ENCODE data around the gene SORCS3. TPM values are rescaled to one million over a fixed set of nuclear protein-coding genes. Genes with fewer than 3 reads are reported as not detected.

Gene SORCS3
- total RNA-seq, 2 donors from 2014 or later = 0.68 TPM; not detected in 1

GRCh38 chr10:104875561-104875960 is 234.5 kb downstream of the SORCS3 start:
- Histone ChIP-seq H3K36me3 (ENCODE audit: control insufficient read depth, insufficient read depth, low read length) (no peaks in the 10 kb centered on the region), H3K4me3 (ENCODE audit: low read length) (no peak overlapping the region), H3K27me3 (ENCODE audit: control insufficient read depth, insufficient read depth, low read length, poor library complexity, severe bottlenecking) (no peaks in the 10 kb centered on the region), H3K4me1 (ENCODE audit: control insufficient read depth, insufficient read depth, low read length) (peaks cover 19% of the 10 kb centered on the region), H3K27ac (ENCODE audit: low read depth, low read length) (no peak overlapping the region), H3K9me3 (ENCODE audit: control insufficient read depth, low read length) (no peaks in the 10 kb centered on the region), H3K9ac (ENCODE audit: extremely low read depth, low read length, poor library complexity, severe bottlenecking) (no peak overlapping the region)
- H3K4me3 Mint-ChIP-seq = no peak overlapping the region
- 93 to 100% methylated on average over 1 of the region's 1 CpG for WGBS, 2 experiments (ENCODE audit: insufficient coverage in 1 of 2, insufficient read length in 1 of 2)
- peaks cover 14% of the 10 kb centered on the region for H3K4me1 Mint-ChIP-seq
- H3K9me3 Mint-ChIP-seq = no peaks in the 10 kb centered on the region
- H3K36me3 Mint-ChIP-seq (ENCODE audit: low read depth) = no peaks in the 10 kb centered on the region
- no peak for DNase-seq
- H3K27me3 Mint-ChIP-seq (ENCODE audit: insufficient read depth) = peaks cover 13% of the 10 kb centered on the region
- TF ChIP-seq, protein P1, sequence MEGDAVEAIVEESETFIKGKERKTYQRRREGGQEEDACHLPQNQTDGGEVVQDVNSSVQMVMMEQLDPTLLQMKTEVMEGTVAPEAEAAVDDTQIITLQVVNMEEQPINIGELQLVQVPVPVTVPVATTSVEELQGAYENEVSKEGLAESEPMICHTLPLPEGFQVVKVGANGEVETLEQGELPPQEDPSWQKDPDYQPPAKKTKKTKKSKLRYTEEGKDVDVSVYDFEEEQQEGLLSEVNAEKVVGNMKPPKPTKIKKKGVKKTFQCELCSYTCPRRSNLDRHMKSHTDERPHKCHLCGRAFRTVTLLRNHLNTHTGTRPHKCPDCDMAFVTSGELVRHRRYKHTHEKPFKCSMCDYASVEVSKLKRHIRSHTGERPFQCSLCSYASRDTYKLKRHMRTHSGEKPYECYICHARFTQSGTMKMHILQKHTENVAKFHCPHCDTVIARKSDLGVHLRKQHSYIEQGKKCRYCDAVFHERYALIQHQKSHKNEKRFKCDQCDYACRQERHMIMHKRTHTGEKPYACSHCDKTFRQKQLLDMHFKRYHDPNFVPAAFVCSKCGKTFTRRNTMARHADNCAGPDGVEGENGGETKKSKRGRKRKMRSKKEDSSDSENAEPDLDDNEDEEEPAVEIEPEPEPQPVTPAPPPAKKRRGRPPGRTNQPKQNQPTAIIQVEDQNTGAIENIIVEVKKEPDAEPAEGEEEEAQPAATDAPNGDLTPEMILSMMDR (conservative IDR thresholded peaks at IDR 0.05) = no peak
- H3K27ac Mint-ChIP-seq = no peak overlapping the region

GRCh38 chr10:104880624-104881398 is 239.7 kb downstream of the SORCS3 start:
- Mint-ChIP-seq H3K4me3 (no peak overlapping the region), H3K36me3 (ENCODE audit: low read depth) (no peaks in the 10 kb centered on the region), H3K9me3 (no peaks in the 10 kb centered on the region), H3K27me3 (ENCODE audit: insufficient read depth) (peaks cover 52% of the 10 kb centered on the region), H3K27ac (no peak overlapping the region), H3K4me1 (peaks cover 34% of the 10 kb centered on the region)
- TF ChIP-seq, protein P1 (conservative IDR thresholded peaks at IDR 0.05) = no peak
- no peaks in the 10 kb centered on the region for H3K36me3 ChIP-seq (ENCODE audit: control insufficient read depth, insufficient read depth, low read length)
- peaks cover 18% of the 10 kb centered on the region for H3K4me1 ChIP-seq (ENCODE audit: control insufficient read depth, insufficient read depth, low read length)
- H3K27me3 ChIP-seq (ENCODE audit: control insufficient read depth, insufficient read depth, low read length, poor library complexity, severe bottlenecking) = no peaks in the 10 kb centered on the region
- H3K9me3 ChIP-seq (ENCODE audit: control insufficient read depth, low read length) = no peaks in the 10 kb centered on the region
- DNase-seq = no peak
- WGBS, 2 experiments (ENCODE audit: insufficient coverage in 1 of 2, insufficient read length in 1 of 2) = 85 to 93% methylated on average over 3 to 5 of the region's 5 CpGs
- no peak overlapping the region for H3K27ac ChIP-seq (ENCODE audit: low read depth, low read length)
- no peak overlapping the region for H3K4me3 ChIP-seq (ENCODE audit: low read length)
- no peak overlapping the region for H3K9ac ChIP-seq (ENCODE audit: extremely low read depth, low read length, poor library complexity, severe bottlenecking)

DNA sequence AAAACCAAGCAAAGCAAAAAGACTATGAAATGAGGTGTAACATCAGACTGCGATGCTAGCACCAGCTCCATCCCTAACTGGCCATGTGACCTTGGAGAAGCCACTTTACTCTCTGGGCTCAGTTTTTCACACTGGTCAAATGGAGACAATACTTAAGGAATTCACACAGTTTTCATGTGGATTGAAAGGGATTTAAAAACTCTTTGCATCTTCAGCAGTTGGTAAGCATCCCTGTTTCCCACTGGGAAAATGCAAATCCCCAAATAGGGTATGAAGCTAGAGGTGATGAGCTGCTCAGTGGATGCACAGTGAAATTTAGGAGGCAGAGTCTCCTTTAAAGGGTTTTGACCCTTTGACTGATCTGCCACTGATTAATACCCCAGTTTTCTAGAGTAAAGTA is 240.7 kb downstream of the SORCS3 start:
- WGBS, 2 experiments (ENCODE audit: insufficient coverage in 1 of 2, insufficient read length in 1 of 2) = 67 to 83% methylated on average over 1 of the region's 1 CpG
- no peak overlapping the region for H3K4me3 Mint-ChIP-seq
- peaks cover 34% of the 10 kb centered on the region for H3K4me1 Mint-ChIP-seq
- H3K9ac ChIP-seq (ENCODE audit: extremely low read depth, low read length, poor library complexity, severe bottlenecking) = peak overlapping the region; percentile 14
- no peak overlapping the region for H3K27ac Mint-ChIP-seq
- H3K36me3 ChIP-seq (ENCODE audit: control insufficient read depth, insufficient read depth, low read length) = no peaks in the 10 kb centered on the region
- TF ChIP-seq, protein P1 (conservative IDR thresholded peaks at IDR 0.05) = no peak
- H3K27ac ChIP-seq (ENCODE audit: low read depth, low read length) = no peak overlapping the region
- H3K4me3 ChIP-seq (ENCODE audit: low read length) = no peak overlapping the region
- H3K27me3 ChIP-seq (ENCODE audit: control insufficient read depth, insufficient read depth, low read length, poor library complexity, severe bottlenecking) = no peaks in the 10 kb centered on the region
- no peaks in the 10 kb centered on the region for H3K9me3 Mint-ChIP-seq
- H3K36me3 Mint-ChIP-seq (ENCODE audit: low read depth) = no peaks in the 10 kb centered on the region
- no peaks in the 10 kb centered on the region for H3K9me3 ChIP-seq (ENCODE audit: control insufficient read depth, low read length)
- DNase-seq = peak; percentile 59
- peaks cover 52% of the 10 kb centered on the region for H3K27me3 Mint-ChIP-seq (ENCODE audit: insufficient read depth)
- H3K4me1 ChIP-seq (ENCODE audit: control insufficient read depth, insufficient read depth, low read length) = peaks cover 13% of the 10 kb centered on the region

All from endodermal cell (in vitro differentiated cells).